RWPE1 (cell line): Measurements from ENCODE around the gene C9orf78.

Experiments used
- CTCF ChIA-PET: fragments of 350-600 bp; sonication (Branson Sonifier 250); formaldehyde crosslinking; extraction: SDS; loops from one replicate; lab custom pipeline; 2021; lab: Yijun Ruan, JAX
- POLR2A ChIA-PET: fragments of 400-600 bp; formaldehyde crosslinking; extraction: SDS; loops from one replicate; lab custom pipeline; 2020; ENCODE audit warnings: antibody characterized with exemption; ENCODE audit not compliant: low non-redundant PET; lab: Yijun Ruan, JAX
- DNase-seq: peaks from one replicate; pipeline ENCODE4 v3.0.0; 2012; ENCODE audit warnings: low spot score
- H3K27ac ChIP-seq: fragments of 450-650 bp; 2 replicates; pipeline ENCODE4 v1.5.1; 2017
- CTCF ChIP-seq: fragments of 450-650 bp; conservative IDR thresholded peaks from 2 replicates; pipeline ENCODE4 v1.5.1; 2017; ENCODE audit warnings: low read depth, mild to moderate bottlenecking

The C9orf78 gene

GRCh38 chr9:129834489-129835127 is 467 bp downstream of the C9orf78 start:
- peak; percentile 52 for DNase-seq
- ChIA-PET POLR2A (interaction anchor here (0.5 to 1.1 kb wide), 5 partner anchors 9 to 506 kb away, joined by 3 to 8 read pairs (median 4); no protein-coding TSS in a partner anchor), CTCF (interaction anchor here (0.5 to 0.7 kb wide), 2 partner anchors 85 to 794 kb away, joined by 3 read pairs; no protein-coding TSS in a partner anchor)
- peak overlapping the region; percentile 73 for H3K27ac ChIP-seq
- no peak for TF ChIP-seq CTCF

DNA sequence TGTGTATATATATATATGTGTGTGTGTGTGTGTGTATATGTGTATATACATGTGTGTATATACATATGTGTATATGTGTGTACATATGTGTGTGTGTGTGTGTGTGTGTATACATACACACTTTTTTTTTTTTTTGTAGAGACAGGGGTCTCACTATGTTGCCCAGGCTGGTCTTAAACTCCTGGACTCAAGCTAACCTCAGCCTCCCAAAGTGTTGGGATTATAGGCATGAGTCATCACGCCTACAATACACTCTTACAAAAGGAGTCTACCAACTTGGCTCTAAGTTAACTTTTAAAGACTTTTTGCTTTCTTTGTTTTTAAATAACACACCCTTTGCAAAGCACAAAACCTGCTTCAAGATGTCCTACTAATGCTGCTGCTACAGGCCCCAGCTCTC is 2.1 kb downstream of the C9orf78 start:
- no peak overlapping the region for H3K27ac ChIP-seq
- no peak for DNase-seq
- POLR2A ChIA-PET, result no interaction called here
- no peak for TF ChIP-seq CTCF
- CTCF ChIA-PET, result interaction anchor here (0.6 kb wide), 1 partner anchor 95 kb away, joined by 3 read pairs; no protein-coding TSS in a partner anchor

- no peak overlapping the region for H3K27ac ChIP-seq
- ChIA-PET POLR2A (interaction anchor here (0.7 kb wide), 1 partner anchor 89 kb away, joined by 4 read pairs; no protein-coding TSS in a partner anchor), CTCF (interaction anchor here (0.6 to 0.7 kb wide), 2 partner anchors 40 to 162 kb away, joined by 3 to 5 read pairs; no protein-coding TSS in a partner anchor)
- no peak for DNase-seq
- no peak for TF ChIP-seq CTCF
Measured at GRCh38 chr9:129828969-129829368, 6.1 kb downstream of the C9orf78 start.

- no peak for DNase-seq
- H3K27ac ChIP-seq, result peak overlapping the region; percentile 12
- ChIA-PET CTCF (interaction anchor here (0.6 kb wide), 1 partner anchor 161 kb away, joined by 3 read pairs; no protein-coding TSS in a partner anchor), POLR2A (interaction anchor here (0.7 kb wide), 1 partner anchor 88 kb away, joined by 4 read pairs; no protein-coding TSS in a partner anchor)
- no peak for TF ChIP-seq CTCF
Measured at GRCh38 chr9:129828051-129828450, 7.0 kb downstream of the C9orf78 start.

- no peak for TF ChIP-seq CTCF
- no peak for DNase-seq
- POLR2A ChIA-PET, result no interaction called here
- CTCF ChIA-PET, result interaction anchor here (1.3 kb wide), 1 partner anchor 89 kb away, joined by 3 read pairs; no protein-coding TSS in a partner anchor
- no peak overlapping the region for H3K27ac ChIP-seq
Measured at GRCh38 chr9:129826759-129827158, 8.3 kb downstream of the C9orf78 start.

- no peak for TF ChIP-seq CTCF
- no peak overlapping the region for H3K27ac ChIP-seq
- ChIA-PET CTCF (interaction anchor here (1.3 kb wide), 1 partner anchor 89 kb away, joined by 3 read pairs; no protein-coding TSS in a partner anchor), POLR2A (no interaction called here)
- no peak for DNase-seq
Measured at GRCh38 chr9:129826344-129826743, 8.7 kb downstream of the C9orf78 start.
